HG03520 (cell line): Measurements from ENCODE around the gene VPS54.

Source experiments
- ATAC-seq: cut with Tn5 transposase; IDR thresholded peaks from one replicate; pipeline ENCODE4 v1.9.1; 2021; ENCODE audit warnings: mild to moderate bottlenecking, moderate library complexity; ENCODE audit not compliant: unreplicated experiment

Gene VPS54

DNA sequence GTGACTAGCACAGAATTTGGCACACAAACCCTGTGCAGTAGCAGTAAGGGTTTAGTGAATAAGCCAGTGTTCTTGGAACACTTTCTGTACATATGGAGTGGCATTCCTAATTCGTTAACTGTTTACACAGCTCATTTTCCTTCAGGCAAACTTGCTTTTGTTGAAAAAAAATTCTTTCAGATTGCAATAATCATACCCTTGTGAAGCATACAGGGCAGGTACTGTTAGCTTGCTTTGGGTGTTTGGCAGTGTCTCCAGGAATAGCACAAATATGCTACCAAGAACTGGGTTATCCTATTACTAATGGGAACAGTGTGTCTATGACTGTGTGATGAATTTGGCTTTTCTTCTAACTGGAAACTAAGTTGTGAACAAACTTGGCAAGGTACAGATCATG is 144.1 kb downstream of the VPS54 start:
- ATAC-seq: no peak

DNA sequence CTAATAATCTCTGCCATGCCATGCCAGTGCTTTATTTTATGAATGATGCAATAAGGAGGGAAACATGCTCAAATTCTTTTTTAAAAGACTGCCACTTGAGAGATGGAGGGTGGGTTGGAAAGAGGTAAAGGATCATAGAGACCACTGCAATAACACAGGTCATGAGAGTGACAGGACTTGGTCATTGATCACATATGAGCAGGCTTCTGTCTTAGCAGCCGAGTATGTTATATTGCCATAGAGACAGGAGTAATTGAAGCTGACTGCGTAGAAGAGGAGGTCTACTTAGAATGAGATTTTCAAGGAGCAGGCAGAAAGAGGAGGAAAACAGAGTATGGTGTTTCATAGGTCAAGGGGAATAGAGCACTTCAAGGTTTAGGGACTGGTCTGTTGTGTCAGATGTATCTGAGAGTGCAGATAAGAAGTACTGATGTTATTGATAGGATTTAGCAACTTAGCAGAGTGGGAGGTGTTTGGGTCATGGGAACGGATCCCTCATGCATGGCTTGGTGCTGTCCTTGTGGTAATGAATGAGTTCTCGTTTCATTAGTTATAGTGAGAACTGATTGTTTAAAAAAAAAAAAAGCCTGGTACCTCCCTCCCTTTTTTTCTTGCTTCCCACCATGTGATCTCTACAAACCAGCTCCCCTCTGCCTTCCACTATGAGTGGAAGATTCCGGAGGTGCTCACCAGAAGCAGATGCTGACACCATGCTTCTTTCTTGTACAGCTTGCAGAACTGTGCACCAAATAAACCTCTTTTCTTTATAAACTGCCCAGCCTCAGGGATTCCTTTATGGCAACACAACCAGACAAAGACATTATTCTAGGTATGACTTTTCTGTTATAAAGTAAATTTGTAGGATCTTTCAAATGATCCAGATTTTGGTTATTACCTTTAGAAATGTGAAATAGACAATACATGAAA is 144.8 kb downstream of the VPS54 start:
- ATAC-seq: no peak

DNA sequence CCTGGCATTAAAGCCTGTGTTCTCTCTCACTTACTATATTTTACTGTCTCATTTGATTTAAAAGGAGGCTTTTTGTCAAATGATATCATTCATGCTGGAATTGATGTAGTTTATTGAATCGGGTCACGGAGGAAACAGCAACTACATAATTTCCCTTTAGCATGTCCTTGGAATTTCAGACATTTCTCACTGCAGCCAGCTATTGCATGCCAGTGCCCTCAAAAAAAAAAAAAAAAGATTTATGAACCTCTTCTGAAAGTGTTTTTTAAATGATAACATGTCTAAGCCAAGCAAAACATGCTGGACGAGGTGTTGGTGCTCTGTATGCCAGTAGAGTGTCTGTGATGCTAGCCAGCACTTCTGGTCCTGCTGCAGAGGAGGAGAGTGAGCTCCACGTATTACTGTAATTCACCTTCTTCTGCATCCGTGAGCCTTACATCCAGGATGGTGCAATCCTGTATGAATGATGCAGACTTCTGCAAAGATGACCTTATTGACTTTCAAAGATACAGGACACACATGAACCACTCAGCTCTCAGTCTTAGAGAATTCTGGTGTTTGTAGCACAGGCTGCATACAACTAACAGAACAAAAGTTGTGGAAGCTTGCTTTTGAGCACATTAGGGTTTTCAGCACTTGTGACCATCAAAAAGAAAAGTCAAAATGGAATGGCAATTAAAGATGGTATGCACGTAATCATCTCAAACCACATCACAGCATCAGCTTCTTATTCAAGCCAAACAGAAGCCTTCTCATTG is 146.5 kb downstream of the VPS54 start:
- ATAC-seq: no peak

DNA sequence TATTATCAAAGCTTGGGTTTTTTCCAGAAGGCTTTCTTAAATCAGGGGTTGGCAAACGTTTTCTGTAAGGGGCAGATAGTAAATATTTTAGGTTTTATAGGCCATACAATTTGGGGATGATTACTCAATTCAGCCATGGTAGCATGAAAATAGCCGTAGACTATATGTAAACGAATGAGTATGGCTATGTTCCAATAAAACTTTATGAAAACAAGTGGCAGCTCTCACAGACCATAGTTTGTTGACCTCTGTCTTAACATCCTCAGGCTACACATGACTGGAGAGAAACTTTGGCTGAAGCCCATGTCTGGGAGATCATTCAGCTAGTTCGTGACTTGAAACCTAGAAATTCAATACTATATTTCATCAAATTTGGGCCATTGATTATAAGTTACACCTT is 147.4 kb downstream of the VPS54 start:
- ATAC-seq: no peak

DNA sequence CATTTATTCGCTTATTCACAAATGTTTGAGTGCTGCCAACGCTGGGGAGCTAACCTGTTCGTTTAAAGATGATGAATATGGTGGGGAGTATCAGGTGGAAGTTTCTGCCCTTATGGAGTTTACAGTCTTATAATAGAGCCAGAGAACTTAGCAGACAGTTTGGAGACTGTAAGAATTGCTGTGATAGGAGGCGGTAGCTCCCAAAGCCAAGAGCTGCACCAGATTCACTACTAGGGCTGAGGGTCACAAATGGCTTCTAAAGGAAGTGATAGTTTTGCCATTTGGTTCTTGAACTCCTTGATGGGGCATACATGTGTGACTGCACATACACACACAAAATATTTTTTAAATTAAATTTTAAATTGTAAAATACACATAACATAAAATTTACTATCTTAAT is 148.5 kb downstream of the VPS54 start:
- no peak for ATAC-seq

DNA sequence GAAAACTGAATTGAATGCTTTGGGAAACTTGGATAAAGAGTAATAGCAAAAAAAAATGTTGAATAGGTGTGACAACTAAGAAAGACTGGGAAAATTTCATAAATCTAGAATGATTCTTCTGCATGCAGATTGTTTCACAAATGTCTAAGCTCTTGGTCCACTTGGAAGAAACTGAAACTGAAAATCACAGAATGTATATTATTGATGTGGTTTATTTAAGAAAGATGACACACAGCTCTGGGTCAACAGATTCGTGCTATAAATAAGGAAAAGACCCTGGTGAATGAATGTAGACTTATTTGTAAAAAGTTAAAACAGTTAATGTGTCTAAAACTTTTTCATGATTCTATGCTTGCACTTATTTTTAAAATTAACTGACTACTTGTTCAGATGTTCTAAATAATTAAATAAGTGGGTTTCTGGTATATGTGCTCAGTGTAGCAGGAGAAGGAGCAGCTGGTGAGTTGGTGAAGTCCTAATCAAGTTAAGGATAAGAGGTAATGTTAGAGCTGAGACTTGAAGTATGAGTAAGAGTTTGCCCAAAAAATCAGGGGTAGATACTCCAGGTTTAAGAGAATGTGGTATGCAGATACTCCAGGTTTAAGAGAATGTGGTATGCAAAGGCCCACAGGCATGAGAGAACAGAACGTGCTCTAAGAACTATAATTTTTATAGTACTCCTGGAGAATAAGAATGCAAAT is 153.1 kb downstream of the VPS54 start:
- no peak for ATAC-seq

DNA sequence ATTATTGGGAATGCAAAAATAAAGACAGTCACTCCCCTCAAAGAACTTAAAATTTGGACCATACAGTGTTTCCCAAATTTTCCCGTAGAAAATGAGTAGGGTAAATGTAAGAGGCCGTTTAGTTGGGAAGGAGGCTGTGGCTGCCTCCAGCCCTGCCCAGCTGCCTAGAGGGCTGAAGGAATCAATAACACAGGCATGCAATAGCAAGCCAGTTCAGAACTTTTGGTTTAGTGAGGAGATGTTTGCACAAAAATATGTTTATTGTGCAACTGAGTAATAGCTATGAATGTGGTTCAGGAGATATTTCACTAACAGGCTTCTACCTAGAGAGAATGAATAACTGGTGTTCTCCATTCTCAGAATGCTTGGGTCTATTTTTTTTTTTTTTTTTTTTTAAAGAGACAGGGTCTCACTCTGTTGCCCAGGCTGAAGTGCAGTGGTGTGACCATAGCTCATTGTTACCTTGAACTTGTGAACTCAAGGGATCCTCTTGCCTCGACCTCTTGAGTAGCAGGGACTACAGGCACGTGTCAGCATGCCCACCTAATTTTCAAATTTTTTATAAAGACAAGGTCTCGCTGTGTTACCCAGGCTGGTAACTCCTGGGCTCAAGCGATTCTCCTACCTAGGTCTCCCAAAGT is 153.9 kb downstream of the VPS54 start:
- ATAC-seq: no peak

DNA sequence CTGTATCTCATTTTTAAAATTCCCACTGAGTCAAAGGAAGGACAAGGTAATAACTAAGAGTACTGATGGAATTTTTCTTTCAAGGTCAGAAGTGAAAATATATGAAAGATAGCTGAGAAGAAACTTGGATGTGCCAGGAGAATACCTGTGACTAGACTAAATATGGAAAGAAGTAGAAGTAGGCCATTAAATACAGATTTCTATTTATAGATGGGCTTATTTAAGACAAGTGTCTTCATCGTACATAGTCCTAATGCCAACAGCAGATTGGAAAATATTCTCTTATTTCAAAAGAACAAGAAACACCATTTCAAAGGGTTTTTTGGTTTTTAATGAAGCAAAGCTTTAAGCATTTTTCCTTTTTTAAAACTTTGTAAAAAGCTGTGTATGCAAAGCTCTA is 155.5 kb downstream of the VPS54 start:
- ATAC-seq: no peak

DNA sequence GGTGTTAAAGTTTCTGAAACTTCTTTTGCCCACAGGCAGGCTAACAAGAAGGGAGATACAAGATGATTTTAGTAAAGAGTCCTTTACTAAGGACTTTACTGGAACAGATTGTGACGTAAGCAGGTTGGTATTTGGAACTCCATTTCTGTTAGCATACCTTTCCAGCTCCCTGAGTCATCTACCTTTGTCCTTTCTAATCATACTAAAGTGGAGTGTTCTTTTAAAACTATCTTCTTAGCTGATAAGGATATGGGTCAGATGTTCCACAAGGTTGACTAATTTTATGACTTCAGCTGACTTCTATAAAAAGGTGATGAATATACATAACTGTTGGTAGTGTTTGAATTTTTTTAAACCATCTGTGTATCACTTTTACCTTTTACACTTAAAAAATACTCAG is 156.4 kb downstream of the VPS54 start:
- ATAC-seq: no peak

DNA sequence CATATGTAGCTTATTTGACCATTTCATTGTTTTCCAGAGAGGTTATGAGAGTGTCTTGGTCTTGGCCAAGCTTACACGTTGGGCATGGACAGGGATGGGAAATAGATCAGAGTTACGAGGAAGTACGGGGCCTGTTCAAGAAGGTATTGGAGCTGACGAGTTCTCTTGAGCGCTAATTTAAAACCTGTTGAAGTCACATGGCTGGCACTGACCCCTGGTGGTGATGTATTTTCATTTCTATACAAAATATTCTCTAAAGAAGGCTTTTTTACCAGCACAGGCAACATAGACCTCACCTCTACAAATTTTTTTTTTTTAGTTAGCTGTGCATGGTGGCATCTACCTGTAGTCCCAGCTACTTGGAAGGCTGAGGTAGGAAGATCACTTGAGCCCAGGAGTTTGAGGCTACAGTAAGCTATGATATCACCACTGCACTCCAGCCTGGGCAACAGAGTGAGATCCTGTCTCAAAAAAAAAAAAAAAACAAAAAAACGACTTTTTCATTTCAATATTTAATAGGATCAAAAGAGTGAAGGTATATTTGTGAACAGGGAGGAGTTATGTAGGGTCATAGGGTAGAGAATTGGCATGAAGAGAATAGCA is 157.9 kb downstream of the VPS54 start:
- peak; percentile 58 for ATAC-seq

DNA sequence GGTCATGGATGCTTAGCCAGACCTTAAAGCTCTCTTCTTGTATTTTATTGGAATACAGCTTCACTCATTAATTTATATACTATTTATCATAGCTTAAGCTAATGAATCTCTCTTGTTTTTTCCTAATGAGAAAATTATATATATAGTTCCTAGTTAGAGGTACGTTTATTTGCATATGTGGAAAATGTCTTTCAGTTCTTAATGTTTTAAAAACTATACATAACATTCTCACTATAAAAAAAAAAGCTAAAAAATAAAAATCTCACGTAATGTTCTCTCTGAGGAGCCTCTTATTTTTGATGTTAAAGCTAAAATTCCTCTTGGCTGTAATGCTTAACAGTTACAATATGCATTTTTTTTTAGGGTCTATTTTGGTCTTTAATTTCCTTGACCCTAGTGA is 160.9 kb downstream of the VPS54 start:
- no peak for ATAC-seq

DNA sequence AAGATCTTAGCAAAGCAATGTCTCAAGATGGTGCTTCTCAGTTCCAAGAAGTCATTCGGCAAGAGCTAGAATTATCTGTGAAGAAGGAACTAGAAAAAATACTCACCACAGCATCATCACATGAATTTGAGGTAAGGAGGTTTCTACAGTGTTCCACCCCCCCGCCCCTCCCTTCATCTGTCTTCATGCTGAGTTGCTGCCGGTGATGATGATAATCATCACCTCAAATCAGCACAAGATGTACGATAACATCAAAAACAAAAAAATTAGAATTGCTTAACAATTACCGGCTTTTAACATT is 163.0 kb downstream of the VPS54 start:
- no peak for ATAC-seq

DNA sequence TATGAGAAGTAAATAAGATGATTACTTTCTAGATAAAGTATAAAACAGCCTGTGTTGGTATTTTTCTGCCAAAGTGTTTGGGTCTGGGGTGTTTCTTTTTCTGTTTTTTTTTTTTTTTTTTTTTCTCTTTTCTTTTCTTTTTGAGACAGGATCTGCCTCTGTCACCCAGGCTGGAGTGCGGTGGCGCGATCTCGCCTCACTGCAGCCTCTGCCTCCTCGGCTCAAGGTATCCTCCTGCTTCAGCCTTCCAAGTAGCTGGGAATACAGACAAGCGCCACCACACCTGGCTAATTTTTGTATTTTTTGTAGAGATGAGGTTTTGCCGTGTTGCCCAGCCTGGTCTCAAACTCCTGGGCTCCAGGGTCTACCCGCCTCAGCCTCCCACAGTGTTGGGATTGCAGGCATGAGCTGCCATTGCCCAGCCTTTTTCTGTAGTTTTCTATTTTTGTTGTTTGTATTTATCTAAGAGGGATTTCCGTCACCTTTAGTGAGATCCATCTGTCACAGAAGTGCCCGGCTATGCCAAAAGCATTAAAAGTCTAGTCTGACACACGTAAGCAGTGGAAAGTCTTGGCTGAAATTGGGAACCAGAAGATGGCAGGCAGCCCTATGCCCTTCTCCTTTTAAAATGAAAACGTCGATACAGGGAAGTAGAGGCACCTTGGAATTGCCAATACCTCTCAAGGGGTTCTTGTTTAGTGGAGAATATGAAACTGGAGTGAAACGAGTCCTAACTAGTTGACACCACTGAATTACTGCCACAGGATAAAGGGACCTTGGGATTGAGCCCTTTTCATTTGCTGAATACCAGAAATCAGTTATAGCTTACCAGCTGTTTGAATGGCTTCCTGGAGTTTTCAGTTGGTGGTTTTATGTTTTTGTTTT is 163.6 kb downstream of the VPS54 start:
- ATAC-seq: no peak

DNA sequence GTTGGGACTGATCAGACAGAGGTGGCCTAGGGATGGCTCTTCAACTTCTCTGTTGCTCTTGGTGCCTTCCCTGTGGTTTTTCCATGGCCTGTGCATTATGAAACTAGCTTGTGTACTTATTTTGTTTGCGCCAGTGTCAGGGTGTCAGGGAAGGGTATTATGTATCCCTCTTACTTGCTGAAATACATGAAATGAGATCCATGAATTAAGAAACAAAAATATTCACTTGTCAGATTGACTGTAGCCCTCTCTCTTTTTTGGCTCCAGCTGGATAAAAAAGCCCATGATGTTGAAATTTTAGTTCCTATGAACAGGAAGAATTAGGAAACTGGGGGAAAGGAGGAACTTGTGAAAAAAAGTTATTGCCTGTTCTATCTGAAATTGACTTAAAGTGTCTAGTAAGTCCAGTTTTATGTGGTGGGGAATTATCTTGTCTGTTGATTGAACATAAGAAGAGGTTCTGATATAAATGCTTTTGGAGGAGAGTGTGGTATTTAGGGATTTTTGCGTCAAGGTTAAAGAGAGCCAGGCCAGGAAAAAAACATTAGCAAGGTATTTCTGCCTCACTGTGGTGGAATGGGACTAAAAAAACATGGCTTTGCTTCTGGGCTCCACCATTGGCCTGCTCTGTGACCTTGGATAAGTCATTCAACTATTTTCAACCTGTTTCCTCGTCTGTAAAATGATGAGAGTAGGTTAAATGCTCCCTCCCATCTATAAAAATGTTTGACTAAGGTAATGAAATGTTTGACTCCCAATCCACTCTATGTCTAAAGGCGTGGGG is 165.5 kb downstream of the VPS54 start:
- no peak for ATAC-seq

DNA sequence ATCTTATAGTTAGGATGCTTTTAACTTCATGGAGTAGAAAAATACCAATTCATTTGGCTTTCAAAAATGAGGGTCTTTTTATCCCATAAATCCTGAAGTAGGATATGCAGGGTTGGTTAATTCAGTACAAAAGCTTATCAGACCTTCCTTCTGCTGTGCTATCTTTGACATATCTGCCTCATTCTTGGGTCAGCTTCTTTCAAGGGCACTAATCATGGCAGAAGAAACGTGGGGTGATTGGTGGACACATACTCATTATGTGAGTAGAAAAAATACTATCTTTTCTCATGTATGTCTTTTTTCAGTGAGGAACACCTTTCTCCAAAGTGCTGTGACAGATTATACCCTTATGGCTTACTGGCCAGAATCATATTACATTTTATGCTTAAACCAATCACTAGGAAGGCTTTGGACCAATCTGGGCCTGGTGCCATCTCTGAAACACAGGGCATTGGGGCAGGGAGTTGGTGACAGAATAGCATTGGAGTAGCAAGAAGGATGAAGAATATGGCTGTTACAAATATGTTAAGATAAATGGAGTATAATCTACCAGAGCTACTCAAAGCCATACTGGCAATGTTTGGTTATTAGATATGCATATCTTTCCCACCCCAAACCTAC is 167.4 kb downstream of the VPS54 start:
- no peak for ATAC-seq

DNA sequence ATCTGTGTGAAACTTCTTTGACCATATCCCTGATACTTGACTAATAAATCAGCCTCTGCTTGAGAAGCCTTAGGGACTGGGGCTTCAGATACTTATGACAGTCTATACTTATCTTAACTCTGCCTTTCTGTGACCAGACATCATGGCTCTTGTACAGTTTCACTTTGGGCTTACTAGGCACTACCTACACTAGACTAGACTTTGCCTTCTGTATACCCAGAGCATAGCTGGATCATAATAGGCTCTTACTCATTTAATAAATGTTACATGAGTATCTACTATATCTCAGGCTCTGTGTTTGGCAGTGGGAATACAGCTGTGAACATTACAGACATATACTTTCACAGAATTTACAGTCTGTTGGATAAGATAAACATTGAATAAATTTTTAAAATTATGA is 168.6 kb downstream of the VPS54 start:
- ATAC-seq: no peak

DNA sequence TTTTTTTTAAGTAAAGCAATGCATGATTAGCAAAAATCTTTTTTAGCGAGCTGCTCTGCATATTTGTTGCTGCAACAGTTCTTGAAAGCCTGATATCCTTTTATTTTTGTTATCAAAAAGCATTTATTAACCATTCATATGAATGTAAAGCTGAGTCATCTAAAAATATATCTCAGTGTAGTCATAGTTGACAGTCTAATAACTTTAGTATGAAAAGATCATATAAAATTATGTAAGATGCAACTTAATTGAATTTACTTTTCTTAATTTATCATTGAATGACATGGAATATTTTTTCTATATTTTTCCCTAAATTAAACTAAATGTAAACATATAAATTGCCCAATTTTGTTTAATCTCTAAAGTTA is 169.0 kb downstream of the VPS54 start:
- no peak for ATAC-seq

DNA sequence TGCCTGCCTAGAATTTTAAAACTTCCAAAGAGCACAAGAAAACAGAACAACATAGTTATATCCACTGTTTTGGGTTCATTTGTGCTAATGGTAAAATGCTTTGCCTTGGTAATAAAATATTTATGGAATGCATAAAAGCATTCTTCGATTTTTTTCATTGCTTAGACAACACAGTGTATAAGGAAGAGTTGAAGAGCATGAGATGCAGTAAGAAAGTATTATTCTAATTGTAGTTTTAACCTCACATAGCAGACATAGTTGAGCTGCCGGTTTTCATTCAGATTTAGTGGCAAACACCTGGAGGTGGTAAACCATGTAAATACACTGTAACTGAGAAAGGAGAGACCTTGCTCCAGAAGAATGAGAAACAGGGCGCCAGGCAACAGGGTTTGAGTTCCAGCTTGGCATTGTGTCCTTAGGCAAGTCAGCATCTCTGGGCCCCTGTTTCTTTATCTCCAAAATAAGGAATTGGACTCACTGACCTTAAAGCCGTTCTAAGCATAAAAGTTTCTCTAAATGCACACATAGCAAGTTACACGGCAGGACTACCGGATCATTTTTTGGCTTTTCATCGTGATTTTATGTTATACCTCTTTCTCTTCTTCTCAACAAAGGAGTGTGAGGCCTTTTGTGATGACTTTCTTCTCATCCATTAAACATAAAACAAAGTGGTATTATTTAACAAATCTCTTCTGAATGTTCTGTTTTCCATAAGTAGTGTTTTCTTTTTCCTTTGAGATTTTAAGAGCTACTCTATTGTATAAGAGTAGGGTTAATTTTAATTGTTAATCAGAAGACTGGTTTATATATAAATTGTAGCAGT is 169.6 kb downstream of the VPS54 start:
- ATAC-seq: no peak
